Transverse colon (tissue), 4 donors: ENCODE data around the gene EDAR.

Source experiments
- CTCF ChIP-seq, 5 experiments: fragments of 200-600 bp in 3 of 5; fragments of 450-650 bp in 2 of 5; sonication (generic) in 3 of 5; IDR thresholded peaks; 1 replicate in 2 of 5; 2 replicates in 3 of 5; pipeline ENCODE4 v1.5.1; 2016 to 2017; ENCODE audit warnings: antibody characterized with exemption in 5 of 5, inconsistent platforms in 3 of 5, mild to moderate bottlenecking in 2 of 5, moderate library complexity in 1 of 5
- EP300 ChIP-seq: sonication (generic); formaldehyde crosslinking; IDR thresholded peaks from one replicate; pipeline ENCODE4 v1.6.1; 2017; ENCODE audit warnings: antibody characterized with exemption, low read depth
- POLR2A ChIP-seq: fragments of 450-650 bp; IDR thresholded peaks from one replicate; pipeline ENCODE4 v1.6.1; 2016; ENCODE audit warnings: antibody characterized with exemption, mild to moderate bottlenecking, moderate library complexity
- POLR2AphosphoS5 ChIP-seq, 3 donors: sonication (generic); formaldehyde crosslinking; IDR thresholded peaks; one replicate each; pipeline ENCODE4 v1.6.1; 2016; ENCODE audit warnings: antibody characterized with exemption in 3 of 3

GRCh38 chr2:108938077-108938710 is 50.8 kb downstream of the EDAR start:
- no peak for TF ChIP-seq POLR2A
- no peak for TF ChIP-seq CTCF (IDR thresholded peaks at IDR 0.05)
- TF ChIP-seq POLR2AphosphoS5 (IDR thresholded peaks at IDR 0.05) = no peak
- TF ChIP-seq EP300 = no peak
